DND-41 (cell line): ENCODE results near the gene JAML.

Experiments
- ATAC-seq: fragments of 200-7000 bp; cut with Tn5 transposase; 3 replicates; pipeline ENCODE4 v1.9.1; 2021; ENCODE audit warnings: low read depth; ENCODE audit not compliant: insufficient read depth
- DNase-seq: peaks from one replicate; pipeline ENCODE4 v3.0.0-alpha.2; 2020
- H2AFZ ChIP-seq: 2 replicates; pipeline ENCODE4 v1.6.0; 2012; ENCODE audit warnings: low read depth, low read length
- H3K27ac ChIP-seq: 2 replicates; pipeline ENCODE4 v1.5.1; 2012; ENCODE audit warnings: low read length, inconsistent platforms
- H3K27me3 ChIP-seq: fragments of 200-600 bp; sonication (generic); 2 replicates; pipeline ENCODE4 v1.6.0; 2012; ENCODE audit warnings: low read length, mild to moderate bottlenecking, inconsistent platforms; ENCODE audit not compliant: insufficient read depth, poor library complexity
- H3K36me3 ChIP-seq: 2 replicates; pipeline ENCODE4 v1.5.1; 2012; ENCODE audit warnings: low read length, inconsistent platforms; ENCODE audit not compliant: insufficient read depth
- H3K4me1 ChIP-seq: 2 replicates; pipeline ENCODE4 v1.5.1; 2012; ENCODE audit warnings: mild to moderate bottlenecking, low read length; ENCODE audit not compliant: insufficient read depth
- H3K4me2 ChIP-seq: 2 replicates; pipeline ENCODE4 v1.6.0; 2012; ENCODE audit warnings: mild to moderate bottlenecking, moderate library complexity, low read length, inconsistent platforms; ENCODE audit not compliant: insufficient read depth
- H3K4me3 ChIP-seq, 2 experiments: fragments of 200-600 bp in 1 of 2; shearing (Covaris generic) in 1 of 2; 2 replicates each; pipeline ENCODE4 v1.5.1; 2012 to 2016; ENCODE audit warnings: inconsistent platforms in 2 of 2, low read length in 2 of 2, mild to moderate bottlenecking in 2 of 2, low read depth in 1 of 2, moderate library complexity in 1 of 2
- H3K79me2 ChIP-seq: 2 replicates; pipeline ENCODE4 v1.6.0; 2012; ENCODE audit warnings: low read length, inconsistent platforms; ENCODE audit not compliant: insufficient read depth
- H3K9ac ChIP-seq: 2 replicates; pipeline ENCODE4 v1.6.0; 2012; ENCODE audit warnings: low read depth, mild to moderate bottlenecking, inconsistent platforms, low read length, moderate library complexity
- H3K9me3 ChIP-seq: 2 replicates; pipeline ENCODE4 v1.5.1; 2012; ENCODE audit warnings: low read length, moderate library complexity, mild to moderate bottlenecking, inconsistent platforms; ENCODE audit not compliant: insufficient read depth, severe bottlenecking
- H4K20me1 ChIP-seq: 2 replicates; pipeline ENCODE4 v1.6.0; 2012; ENCODE audit warnings: low read length; ENCODE audit not compliant: insufficient read depth
- EZH2 ChIP-seq: IDR thresholded peaks from 3 replicates; pipeline ENCODE4 v1.6.1; 2012; ENCODE audit warnings: borderline replicate concordance, low read depth, mild to moderate bottlenecking, moderate library complexity, low read length, inconsistent platforms; ENCODE audit not compliant: severe bottlenecking
- TF ChIP-seq, protein P1 (sequence below): IDR thresholded peaks from 2 replicates; pipeline ENCODE4 v1.5.1; 2012; ENCODE audit warnings: borderline replicate concordance, low read length, moderate library complexity, mild to moderate bottlenecking; ENCODE audit not compliant: poor library complexity, severe bottlenecking; ENCODE audit errors: extremely low read depth

JAML gene

DNA sequence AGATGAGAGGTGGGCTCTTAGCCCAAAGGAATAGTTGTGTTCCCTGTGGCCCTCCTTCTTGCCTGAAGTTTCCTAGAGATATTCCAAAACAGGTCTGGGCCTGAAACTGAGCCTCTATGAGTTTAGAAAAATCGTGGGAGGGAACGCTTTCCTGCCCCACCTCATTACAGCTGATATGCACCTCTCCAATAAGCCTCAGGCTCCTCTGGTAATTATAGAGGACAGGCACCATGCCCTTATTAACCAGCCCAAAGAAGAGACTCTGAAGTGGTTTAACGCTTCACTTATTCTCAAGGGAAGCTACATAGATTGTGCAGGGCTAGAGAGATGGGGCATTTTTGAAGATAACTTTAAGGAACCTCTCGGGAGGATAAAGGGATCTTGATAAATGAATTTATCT is 42.7 kb upstream of the JAML start:
- Histone ChIP-seq H3K27me3 (peaks cover 9% of the 10 kb centered on the region), H3K4me1 (no peaks in the 10 kb centered on the region), H2AFZ (no peak overlapping the region), H3K9ac (no peak overlapping the region), H4K20me1 (no peaks in the 10 kb centered on the region), H3K36me3 (no peaks in the 10 kb centered on the region), H3K27ac (no peak overlapping the region), H3K4me3 (no peak overlapping the region), H3K4me2 (no peak overlapping the region), H3K79me2 (no peaks in the 10 kb centered on the region), H3K9me3 (no peaks in the 10 kb centered on the region)
- DNase-seq (no peak), ATAC-seq (no peak)
- no peak for TF ChIP-seq EZH2
- TF ChIP-seq, protein P1, sequence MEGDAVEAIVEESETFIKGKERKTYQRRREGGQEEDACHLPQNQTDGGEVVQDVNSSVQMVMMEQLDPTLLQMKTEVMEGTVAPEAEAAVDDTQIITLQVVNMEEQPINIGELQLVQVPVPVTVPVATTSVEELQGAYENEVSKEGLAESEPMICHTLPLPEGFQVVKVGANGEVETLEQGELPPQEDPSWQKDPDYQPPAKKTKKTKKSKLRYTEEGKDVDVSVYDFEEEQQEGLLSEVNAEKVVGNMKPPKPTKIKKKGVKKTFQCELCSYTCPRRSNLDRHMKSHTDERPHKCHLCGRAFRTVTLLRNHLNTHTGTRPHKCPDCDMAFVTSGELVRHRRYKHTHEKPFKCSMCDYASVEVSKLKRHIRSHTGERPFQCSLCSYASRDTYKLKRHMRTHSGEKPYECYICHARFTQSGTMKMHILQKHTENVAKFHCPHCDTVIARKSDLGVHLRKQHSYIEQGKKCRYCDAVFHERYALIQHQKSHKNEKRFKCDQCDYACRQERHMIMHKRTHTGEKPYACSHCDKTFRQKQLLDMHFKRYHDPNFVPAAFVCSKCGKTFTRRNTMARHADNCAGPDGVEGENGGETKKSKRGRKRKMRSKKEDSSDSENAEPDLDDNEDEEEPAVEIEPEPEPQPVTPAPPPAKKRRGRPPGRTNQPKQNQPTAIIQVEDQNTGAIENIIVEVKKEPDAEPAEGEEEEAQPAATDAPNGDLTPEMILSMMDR = no peak

DNA sequence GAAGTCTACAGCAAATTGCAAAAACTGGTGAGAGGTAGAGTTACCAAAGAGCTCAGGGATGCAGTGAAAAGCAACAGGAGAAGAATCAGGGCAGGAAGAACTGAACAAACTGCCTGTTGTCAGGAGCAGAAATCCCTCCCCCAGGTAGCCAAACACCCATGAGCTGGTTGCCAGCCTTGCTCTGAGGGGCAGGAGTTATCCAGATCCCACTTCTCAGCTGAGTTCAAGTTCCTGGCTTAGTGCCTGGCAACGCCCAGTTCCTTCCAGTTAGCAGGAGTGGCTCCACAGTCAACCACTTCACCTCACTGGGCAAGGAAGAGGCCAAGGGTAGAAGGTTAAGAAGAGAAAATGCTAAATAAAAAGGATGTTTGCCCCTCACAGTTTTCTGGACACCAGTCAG is 41.1 kb upstream of the JAML start:
- peaks cover 9% of the 10 kb centered on the region for H3K27me3 ChIP-seq
- no peak overlapping the region for H3K27ac ChIP-seq
- H3K4me1 ChIP-seq = no peaks in the 10 kb centered on the region
- no peak overlapping the region for H3K4me2 ChIP-seq
- no peak overlapping the region for H2AFZ ChIP-seq
- H3K79me2 ChIP-seq = no peaks in the 10 kb centered on the region
- H3K36me3 ChIP-seq = no peaks in the 10 kb centered on the region
- H4K20me1 ChIP-seq = no peaks in the 10 kb centered on the region
- ATAC-seq = no peak
- H3K4me3 ChIP-seq = no peak overlapping the region
- no peak overlapping the region for H3K9ac ChIP-seq
- DNase-seq = no peak
- H3K9me3 ChIP-seq = no peaks in the 10 kb centered on the region
- TF ChIP-seq, protein P1 = no peak
- no peak for TF ChIP-seq EZH2

DNA sequence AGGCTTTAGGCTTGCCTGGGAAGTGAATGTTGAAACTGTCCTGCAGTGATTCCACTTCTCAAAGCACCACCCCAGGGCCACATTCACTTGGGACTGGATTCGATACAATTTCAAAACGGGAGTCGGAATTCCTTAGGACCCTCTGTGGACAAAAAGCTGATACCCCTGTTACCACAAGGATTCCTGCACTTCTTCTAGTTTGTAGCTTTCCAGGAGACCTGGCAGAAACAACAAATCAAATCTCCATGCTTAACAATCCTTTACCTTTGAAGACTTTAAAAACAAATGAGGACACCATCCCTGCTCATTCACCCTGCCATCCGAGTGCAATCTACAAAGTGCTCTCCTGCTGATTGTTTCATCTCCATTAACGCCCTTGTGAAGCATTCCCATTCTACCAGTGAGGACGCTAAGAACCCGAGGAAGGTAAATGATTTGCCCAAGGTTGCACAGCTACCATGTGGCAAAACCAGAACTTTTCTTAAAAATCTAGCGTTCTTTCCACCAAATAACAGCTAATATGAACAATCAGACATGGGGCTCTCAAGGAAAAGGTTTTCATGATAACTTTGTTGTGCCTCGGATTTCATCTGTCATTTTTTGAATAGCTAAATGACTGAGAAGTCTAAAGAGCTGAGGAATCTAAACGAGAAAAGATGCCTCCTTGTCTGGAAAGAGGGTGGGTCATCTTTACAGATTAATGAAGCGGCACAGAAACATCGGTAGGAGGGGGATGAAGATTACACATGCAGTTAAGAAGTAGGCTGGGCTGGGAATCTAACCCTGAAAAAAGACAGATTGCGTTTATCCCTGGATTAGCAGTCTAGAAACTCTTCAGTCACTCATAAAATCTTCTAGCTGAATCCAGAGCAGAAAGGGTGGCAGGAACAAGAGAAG is 40.0 kb upstream of the JAML start:
- TF ChIP-seq, protein P1 = no peak
- TF ChIP-seq EZH2 = no peak
- H3K79me2 ChIP-seq = no peaks in the 10 kb centered on the region
- H3K4me1 ChIP-seq = no peaks in the 10 kb centered on the region
- no peak for DNase-seq
- ATAC-seq = no peak
- H3K9ac ChIP-seq = no peak overlapping the region
- H4K20me1 ChIP-seq = no peaks in the 10 kb centered on the region
- no peaks in the 10 kb centered on the region for H3K9me3 ChIP-seq
- H2AFZ ChIP-seq = no peak overlapping the region
- H3K27me3 ChIP-seq = peaks cover 9% of the 10 kb centered on the region
- H3K27ac ChIP-seq = no peak overlapping the region
- no peaks in the 10 kb centered on the region for H3K36me3 ChIP-seq
- no peak overlapping the region for H3K4me2 ChIP-seq
- H3K4me3 ChIP-seq = no peak overlapping the region
